NCI-H2227 (cell line): ENCODE results near the gene MAD1L1.
"Not testable (repeated sequence)": the region's sequence is repeated elsewhere in the genome, so short reads cannot be mapped to it uniquely, and the experiment has no call there.

Source experiments
- DNase-seq: peaks from one replicate; lab custom pipeline; 2025; ENCODE audit not compliant: unreplicated experiment; lab: John Stamatoyannopoulos, UW

MAD1L1 gene

DNA sequence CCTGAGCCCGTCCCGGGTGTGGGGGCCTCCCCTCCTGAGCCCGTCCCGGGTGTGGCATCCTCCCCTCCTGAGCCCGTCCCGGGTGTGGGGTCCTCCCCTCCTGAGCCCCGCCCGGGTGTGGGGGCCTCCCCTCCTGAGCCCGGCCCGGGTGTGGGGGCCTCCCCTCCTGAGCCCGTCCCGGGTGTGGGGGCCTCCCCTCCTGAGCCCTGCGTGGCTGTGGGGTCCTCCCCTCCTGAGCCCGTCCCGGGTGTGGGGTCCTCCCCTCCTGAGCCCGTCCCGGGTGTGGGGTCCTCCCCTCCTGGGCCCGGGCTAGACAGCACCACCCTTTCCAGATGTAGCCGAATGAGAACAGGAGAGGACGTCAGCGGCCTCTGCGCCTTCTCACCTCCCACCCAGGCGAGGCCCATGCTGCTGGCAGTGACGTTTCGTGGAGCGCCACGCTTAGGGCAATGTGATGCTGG lies 405.2 kb downstream of the MAD1L1 start:
- not testable (repeated sequence) for DNase-seq

DNA sequence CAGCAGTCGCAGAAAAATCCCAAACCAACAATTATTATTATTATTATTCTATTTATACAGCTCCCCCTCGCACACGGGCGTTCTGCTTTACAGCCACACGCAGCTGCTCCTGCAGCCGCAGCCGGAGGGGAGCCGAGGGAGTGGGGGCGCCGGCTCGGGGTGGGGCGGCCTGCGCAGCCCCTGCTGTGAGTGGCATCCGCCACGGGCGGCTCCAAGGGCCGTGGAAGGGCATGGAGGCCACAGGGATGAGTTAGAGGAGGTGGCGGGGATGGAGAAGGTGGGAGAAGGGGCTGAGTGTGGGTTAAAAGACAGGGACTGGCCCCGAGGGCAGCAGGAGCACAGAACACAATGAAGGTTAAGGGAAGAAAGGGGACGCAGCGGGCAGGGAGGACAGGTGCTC lies 405.8 kb downstream of the MAD1L1 start:
- not testable (repeated sequence) for DNase-seq

DNA sequence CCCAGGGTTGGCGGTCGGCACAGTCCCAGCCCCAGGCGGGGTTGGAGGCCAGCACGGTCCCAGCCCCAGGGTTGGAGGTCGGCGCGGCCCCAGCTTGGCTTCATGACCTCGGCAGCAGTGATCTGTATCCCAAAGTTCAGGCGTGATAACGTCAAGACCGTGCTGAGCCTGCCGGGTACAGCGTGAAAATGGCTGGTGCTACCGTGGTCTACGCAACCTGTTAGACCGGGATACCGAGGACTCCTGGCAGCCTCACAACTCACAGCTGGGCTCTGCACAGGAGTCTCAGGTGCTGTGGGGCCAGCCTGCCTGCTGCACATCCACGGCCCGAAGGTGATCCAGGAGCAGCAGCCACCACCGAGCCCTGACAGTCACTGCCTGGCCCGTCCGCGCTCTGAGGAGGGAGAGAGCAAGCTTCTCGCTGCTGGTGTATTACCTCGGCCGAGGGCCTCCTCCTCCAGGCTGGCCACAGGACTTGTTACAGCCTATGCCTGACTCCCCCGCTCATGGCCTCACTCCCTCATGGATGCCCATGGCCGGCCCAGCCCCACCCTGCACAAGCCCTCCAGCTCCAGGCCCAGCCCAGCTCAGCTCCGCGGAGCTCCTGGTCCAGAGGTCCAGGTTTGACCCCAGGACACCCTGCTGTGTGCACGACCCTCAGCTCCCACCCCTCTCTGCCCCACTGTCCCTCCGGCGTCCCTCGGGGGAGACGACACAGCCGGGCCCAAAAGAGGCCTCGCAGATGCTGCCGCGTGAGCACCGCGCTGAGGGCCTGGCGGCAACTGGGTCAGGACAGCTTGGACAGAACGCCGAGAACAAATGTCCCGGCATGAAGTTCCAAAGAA lies 406.6 kb downstream of the MAD1L1 start:
- no peak for DNase-seq

DNA sequence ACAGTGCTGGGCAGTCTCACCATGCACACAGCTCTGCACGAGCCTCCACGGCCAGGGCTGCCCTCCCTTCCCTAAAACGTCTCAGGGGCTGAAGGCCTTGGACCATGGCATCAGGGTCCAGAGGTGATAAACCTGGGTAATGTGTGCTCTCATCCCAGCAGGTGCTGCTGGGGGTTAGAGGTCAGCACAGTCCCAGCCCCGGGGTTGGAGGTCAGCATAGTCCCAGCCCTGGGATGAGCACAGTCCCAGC lies 407.2 kb downstream of the MAD1L1 start:
- not testable (repeated sequence) for DNase-seq

DNA sequence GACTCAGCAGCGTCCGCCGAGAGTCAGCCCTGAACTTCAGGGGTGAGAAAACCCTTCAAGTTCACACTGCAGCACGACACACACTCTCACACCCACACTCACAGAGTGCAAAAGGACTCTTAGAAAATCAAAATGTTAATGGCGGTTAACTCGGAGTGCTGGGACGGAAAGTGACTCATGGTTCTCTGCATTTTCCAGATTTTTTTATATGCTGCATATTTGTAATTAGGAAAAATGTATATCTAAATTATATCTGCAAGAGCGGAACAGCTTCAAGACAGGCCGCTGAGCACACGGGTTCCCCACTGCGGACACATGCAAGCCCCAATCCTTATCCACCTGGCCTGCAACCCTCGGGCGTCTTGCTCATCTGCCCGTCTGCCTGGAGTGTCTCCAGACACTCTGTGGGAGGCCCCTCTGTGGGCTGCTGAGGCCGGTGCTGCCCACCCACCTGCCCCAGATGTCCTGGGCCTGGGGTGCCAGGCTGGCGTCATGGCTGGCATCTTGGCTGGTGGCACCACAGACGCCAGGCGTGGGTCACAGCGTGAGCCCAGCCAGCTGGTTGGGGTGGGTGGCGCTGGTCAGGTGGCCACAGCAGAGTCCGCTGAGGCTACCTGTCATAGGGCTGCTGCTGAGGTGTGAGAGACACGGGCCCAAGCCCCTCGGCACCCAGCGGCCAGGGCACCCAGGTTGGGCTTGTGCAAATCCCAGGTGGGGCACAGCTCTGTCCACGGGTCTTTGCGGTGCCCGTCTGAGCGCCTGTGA lies 407.7 kb downstream of the MAD1L1 start:
- DNase-seq, result not testable (repeated sequence)

DNA sequence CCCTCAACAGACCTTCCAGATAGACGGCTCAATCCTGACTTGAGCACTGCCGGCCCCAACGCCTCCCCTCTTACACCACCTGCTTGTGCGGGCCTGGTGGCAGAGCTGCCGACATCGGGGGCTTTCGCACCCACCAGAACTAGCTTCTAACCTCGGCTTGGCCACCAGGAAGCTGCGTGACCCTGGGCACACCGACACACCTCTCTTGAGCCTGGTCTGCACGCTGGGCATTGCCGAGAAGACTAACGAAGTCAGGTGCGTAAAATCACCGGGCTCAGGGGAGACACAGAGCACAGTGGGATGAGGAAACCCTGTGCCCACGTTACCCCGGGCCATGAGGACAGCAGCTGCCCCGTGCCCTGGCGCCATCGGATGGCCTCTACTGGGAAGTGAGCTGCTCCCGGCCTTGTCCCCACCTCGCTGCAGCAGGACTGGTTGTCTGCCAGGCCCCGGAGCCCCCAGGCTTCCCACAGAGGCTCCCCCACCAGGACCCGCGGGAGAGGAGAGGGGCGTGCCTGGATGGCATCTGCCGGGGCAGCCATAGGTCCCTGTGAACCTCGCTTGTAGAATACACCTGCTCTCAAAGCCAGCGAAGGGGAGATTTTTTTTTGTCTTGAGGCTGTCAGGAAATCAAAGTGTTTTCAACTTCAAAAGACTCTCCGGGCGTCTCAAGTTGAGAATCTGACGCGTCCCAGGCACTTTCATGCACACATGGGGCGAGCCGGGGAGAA lies 408.4 kb downstream of the MAD1L1 start:
- not testable (repeated sequence) for DNase-seq

DNA sequence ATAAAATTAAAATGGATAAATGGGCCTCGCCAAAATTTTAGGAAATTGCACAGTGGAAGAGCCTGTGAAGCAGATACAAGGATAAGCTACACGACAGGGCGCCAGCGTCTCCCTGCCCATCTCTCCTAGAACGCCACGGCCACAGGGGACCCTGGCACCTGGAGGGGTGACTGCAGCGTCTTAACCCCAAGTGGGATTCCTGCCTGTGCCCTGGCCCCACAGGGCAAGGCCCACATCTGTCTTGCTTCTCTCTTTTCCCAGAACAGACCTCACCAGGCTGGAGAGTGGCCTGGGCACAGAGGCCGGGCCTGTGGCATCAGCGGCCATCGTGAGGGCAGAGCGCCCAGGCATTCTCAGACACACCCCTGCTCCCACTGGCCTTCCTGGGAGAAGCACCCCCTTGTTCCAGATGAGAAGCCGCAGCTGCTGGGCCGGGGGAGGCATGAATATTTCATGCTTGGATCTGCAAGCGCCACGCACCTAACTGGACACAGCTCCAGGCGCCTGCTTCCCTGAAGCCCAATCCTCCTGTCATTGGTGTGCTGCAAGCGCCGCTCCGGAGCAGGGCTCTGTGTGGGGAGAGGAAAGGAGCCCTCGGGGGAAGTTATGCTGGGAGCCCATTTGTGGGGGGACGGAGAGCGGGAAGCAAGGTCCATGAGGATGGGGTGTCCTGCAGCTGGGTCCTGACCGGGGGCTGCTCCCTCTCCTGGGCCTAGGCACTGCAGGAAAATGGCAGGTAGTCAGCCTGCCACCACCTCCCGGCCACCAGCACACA lies 409.2 kb downstream of the MAD1L1 start:
- no peak for DNase-seq

DNA sequence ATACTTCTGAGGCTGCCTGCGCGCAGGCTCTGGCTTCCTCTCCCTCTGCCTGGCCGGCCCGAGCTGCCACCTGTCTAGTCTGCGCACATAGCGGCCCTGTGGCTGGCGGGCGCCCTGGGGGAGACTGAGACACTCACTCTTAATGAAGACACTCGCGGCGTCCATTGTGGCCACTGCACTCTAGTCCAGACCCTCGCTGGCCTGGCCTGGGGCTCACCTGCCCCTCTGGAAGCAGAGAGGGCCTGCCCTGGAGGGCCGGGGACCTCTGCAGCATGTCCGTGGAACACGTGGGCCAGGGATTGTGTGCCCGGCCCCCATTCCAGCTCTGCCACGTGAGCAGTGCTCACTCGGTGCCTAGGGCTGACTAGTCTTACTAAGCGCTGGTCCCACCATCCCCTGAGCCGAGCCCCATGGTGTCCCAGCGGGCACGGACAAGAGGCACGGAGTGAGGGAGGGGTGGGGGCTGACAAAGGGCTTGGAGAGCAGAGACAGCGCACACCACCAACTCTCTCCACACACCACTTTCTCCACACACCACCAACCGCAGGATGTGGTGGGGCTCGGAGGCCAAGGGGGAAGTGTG lies 413.4 kb downstream of the MAD1L1 start:
- no peak for DNase-seq

DNA sequence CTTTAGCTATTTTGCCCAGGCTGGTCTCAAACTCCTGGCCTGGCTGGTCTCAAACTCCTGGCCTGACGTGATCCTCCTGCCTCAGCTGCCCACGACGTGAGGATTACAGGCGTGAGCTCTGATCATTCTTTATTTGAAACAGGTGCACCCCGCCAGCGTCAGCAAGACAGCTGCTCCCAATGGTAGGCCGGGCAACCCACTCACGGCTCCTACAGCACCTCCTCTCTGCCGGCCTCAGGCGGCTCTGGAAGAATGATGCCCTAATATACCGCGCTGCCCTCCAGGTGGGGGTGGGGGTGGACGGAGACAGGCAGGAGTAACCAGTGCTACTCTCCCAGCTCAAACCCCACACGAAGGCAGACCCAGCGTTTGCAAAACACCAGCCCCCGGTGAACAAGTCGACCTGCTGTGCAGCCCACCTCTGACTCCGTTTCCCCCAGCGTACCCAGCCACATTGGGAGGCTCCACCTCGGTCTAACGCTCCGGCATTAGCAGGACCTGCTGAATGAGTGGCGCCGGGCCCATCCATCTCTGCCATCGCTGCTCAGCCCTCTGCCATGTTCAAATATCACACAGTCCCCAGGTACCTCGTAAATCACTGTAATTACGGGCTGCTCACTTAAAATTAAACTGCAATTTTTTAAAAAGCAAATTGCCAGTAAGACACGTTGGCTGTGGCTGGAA lies 414.0 kb downstream of the MAD1L1 start:
- DNase-seq, result peak; percentile 68

DNA sequence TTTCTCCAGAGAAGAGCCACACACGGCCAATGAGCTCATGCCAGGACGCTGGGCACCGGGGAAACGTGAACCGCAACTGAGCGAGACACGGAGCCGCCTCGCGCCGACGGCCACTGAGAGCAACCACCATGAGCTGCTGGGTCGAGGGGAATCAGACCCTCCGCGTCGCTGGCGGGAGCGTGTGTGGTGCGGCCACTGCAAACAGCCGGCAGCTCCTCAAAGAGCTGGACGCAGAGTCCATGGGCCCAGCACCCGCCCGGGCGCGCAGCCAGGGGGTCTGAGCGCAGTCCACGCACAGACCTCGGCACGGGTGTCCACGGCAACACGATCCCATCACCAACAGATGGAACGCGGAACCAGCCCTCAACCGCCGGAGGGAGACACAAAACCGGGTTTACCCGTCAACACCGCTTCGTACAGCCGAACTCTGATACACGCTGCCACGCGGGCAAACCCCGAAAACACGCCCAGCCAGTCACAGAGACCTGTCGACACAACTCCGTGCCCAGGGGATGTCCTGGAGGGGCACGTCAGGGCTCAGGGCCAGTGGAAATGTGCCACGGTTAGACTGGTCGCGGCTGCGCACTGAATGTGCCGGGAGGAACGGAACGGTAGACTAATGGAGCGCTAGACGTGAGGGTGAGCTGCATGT lies 415.6 kb downstream of the MAD1L1 start:
- DNase-seq, result no peak

DNA sequence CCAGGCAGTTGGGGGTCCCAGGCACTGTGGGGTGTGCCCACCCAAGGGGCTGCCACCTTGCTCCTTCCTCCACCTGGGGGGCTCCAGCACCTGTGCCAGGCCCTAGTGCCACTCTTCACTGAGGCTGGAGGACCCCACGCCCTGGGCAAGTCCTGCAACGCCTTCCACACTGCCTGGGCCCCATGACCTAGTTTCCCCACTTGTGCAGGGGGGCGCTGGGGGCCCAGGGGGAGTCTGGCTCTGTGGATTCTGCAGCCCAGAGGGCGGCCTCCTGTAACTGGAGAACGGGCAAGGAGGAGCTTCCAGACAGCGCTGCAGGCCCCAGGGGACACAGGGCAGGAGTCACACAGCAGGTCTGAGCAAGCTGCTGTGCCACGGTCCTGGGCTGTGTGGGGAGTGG lies 416.3 kb downstream of the MAD1L1 start:
- not testable (repeated sequence) for DNase-seq

DNA sequence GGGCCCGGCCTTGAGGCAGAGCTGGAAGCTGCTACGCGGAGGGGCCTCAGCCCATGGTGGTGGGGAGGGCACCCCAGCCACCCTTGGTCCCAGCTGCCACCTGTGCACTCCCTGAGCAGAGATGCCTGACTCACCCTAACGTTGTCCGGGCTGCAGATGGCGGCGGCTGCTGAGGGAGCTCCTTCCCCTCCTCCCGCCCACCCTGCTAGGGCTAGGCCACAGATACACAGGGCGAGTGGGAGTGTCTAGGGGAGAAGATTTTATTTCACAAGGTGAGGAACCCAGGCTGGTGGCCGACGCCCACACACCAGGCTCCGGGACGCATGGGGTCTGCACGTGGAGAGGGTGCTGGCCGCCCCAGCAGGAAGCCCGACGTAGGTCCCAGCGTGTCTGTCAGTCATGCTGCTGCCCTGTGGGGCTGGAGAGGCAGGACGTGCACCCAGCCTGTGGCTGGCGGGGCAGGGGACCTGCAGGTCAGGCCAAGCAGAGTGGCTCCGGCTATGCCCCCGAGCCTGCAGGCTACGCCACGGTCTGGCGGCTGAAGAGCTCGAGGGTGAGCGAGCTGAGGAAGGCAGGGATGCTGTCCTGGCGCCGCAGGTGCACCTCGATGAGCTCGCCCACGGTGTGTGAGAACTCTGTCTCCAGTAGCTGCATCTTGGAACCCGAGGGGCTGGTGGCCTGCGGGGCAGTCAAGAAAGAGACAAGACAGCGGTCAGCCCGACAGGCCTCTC lies 417.0 kb downstream of the MAD1L1 start:
- DNase-seq, result not testable (repeated sequence)

DNA sequence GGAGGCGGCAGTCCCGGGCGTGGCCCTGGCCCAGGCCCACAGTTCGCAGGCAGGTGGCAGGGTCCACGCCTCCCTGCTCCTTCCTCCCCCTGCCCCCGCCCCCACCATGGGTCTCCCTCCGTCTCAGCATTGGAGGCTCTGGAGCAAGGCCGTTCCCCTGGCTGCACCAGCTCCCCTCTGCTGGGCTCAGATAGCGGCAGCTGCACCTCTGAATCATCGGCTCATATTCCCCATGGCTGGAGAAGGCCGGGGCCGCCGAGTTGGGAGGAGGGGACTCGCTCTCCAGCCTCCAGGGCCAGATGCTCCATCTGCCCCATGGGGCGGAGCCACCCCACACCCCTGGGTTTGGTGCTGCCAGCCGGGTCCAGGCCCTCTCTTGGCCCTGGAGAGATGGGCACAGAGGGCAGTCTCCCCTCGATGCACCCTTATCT lies 417.7 kb downstream of the MAD1L1 start:
- DNase-seq, result no peak

DNA sequence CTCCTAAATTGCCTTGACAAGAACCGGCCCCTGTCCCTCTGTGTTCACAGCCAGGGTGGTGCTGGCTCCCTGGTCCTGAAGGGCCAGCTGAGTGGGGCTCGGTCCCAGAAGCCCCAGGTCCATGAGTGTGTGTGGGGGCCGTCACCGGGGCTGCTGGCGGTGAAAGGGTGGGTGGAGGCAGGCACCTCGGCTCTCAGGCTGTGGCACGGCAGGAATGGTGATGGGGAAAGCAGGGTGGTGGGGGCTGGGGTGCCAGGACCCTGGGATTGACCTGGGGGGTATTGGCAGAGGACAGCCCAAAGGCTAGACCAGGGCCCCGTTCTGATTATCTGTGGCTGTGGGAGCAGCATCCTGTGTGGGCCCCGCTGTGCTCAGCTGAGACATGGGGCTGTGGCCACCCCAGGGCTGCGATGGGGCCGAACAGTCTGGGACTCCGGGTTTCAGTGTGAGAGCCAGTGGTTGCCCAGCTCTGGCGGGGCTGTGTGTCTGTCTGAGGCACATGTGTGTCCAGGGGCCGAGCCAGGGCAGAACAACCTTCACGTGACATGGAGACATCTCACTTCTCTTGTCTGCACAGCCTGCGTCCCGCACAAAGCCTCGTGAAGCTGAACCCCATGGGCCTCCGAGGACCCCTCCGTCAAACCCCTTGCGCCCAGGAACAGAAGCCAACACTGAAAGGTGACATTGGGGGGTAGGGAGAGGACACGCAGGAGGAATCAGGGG lies 418.5 kb downstream of the MAD1L1 start:
- no peak for DNase-seq

DNA sequence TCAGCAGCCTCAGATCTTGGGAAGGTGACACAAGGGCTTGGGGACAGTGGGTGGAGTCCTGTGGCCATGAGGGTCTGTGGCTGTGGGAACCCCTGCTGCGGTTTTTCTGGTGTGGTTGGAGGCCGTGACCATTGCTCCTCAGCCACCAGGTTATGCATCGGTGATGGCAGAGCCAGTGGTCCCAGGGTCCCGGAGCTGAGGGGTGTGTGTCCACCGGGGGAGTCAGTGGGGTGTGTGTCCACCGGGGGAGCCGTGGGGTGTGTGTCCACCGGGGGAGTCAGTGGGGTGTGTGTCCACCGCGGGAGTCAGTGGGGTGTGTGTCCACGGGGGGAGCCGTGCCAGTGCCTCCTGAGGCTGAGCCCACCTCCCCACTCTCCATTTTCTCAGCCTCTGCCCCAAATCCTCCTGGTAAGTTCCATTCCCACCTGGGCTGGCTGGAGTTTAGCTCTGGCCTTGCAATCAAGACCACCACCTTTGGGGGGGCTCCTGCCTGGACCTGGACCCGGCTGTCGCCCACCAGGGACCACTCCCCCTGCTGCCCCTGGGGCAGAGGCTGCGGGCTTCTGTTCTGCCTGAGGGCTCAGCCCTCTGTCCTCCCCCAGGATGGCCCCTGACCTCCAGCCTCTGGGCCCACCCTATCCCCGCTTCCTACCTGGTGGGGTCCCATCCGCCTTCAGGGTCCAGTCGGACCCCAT lies 419.2 kb downstream of the MAD1L1 start:
- no peak for DNase-seq

DNA sequence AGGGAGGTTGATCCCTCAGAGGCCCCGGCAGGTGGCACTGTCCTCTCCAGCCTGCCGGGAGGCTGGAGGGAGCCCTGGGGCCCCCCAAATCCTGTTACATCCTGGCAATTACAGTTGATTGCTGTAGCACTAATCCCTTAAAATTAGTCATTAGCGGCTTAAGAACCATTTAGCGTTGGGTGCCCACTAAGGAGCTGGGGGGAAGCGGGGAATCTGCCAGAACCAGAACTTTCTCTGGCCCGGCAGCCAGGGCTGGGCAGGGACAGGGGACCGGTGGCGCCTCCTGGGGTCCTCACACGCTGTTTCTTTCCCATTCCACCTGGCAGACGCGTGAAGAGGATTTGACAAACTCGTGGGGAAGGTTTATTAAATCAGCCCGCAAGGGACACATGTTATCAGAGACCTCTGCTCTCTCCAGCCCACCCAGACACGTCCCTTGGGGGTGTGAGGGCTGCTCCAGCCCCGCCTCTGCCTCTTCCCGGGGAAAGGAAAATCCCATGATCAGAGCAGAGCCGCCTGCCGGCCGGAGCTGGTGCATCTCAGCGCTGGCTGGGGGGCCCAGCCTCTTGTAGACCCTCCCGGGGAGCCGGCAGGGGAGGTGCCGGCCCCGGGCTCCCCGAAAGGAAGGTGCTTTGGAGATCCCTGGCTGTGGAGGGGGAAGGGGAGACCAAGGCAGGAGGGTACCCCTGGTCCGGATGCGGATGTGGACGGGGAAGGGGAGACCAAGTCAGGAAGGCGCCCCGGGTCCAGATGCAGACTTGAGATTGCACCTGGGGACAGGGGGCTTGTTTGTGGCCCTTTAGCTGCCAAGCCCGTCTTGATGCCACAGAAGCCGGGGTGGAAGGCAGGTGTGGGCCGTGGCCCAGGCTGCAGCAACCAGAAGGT lies 420.0 kb downstream of the MAD1L1 start:
- DNase-seq, result peak; percentile 24
